ENCODE results near the gene PRPF6.

The PRPF6 gene

DNA sequence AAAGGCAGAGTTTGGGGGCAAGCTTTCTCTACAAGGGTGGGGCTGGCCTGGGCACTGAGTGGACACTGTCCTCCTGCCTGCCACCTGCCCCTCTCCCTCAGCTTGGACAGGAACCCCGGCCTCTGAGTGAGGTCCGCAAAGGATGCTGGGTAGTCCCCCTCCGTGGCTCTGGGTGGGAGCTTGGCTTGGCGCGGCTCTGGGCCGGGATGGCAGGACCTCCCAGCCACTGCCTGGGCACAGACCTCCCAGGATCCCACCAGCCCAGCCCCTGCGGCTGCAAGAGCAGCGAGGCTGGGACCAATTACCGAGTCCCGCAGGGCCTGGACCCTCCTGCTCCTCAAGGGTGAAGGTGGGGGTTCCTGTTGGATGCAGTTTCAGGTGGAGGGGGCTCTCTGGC lies 71.4 kb downstream of the PRPF6 start:
- H3K9ac ChIP-seq (ENCODE audit: low read depth, low read length): no peak overlapping the region
- H3K36me3 ChIP-seq (ENCODE audit: insufficient read depth, low read length): no peaks in the 10 kb centered on the region
- no peaks in the 10 kb centered on the region for H3K9me3 ChIP-seq (ENCODE audit: control insufficient read depth, insufficient read depth, low read length)
- peaks cover 16% of the 10 kb centered on the region; the same call in 1 of the 2 replicates for H3K4me1 ChIP-seq (ENCODE audit: insufficient read depth, low read length)

DNA sequence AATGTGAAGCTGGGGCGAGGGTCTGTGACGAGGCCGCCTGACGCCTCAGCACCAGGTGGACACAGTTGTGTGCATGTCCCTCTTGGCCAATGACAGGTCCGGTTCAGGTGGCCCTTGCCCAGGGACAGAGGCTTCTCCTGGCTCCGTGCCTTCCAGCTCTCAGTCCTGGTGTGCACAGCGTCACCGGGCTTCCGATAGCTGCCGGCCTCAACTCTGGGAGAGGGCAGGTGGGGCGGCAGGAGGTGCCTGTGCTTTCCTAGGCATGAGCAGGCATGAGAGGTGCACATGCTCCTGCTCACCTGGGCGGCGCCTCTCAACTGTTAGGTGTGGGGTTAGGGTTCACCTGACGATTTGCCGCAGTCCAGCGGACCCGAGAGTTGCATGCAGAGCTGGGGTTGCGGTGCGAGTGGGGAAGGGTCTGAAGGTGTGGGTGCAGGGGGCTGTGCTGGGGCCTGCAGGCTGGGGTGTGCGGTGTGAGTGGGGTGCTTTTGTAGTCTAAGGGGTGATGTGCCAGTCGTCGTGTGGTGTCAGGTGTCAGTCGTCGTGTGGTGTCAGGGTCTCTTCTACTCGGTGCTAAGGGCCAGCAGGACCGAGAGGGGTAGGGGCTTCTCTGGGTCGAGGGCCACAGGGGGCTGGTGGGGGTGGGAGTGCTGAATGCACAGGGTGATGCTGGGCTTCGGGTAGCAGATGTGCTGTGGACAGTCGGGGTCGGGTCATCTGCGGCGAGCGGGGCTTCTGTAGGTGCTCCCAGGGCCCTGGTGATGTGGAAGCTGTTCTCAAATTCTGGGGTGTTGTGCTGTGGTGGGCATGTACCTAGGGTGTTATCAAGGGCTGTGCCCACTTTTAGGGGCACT lies 72.3 kb downstream of the PRPF6 start:
- Histone ChIP-seq H3K36me3 (ENCODE audit: insufficient read depth, low read length) (no peaks in the 10 kb centered on the region), H3K9me3 (ENCODE audit: control insufficient read depth, insufficient read depth, low read length) (no peaks in the 10 kb centered on the region), H3K9ac (ENCODE audit: low read depth, low read length) (no peak overlapping the region), H3K4me1 (ENCODE audit: insufficient read depth, low read length) (peaks cover 19% of the 10 kb centered on the region; the same call in 1 of the 2 replicates)

DNA sequence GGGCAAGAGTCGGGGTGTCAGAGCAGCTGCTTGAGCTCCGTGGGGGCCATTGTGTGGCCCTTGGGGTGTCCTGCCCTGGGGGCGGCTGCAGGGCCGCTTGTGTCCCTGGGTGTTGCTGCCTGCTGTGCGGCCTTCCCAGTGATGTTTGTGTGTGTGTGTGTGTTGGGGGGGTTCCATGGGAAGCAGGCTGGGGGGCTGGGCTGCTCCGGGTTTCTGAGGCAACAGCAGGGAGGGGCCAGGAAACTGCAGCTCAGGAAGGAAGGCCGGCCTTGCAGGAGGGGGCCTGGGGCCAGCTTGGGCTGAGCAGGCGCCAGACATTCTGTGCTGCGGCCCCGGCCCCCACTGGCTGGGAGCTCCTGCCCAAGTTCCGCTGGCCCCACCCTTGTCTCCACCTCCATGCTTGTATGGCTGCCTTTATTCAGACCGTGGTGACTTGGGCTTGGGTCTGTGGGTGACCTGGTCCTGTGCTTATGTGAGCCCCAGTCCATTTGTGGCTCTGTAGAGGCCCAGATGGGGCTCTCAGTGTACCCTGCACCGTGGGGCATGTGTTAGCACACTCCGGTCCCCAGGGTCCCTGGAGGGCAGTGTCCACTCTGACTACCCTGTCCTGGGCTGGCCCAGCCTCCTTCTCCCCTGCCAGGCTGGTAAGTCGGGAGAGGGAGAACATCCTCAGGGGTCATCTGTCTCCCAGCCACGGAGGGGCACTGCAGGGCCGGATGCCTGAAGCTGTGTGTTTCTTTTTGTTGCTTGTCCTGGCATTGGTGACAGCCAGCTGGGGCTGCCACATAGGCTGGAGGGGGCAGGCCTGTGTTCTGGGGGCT lies 73.1 kb downstream of the PRPF6 start:
- H3K36me3 ChIP-seq (ENCODE audit: insufficient read depth, low read length): no peaks in the 10 kb centered on the region
- no peaks in the 10 kb centered on the region for H3K9me3 ChIP-seq (ENCODE audit: control insufficient read depth, insufficient read depth, low read length)
- H3K4me1 ChIP-seq (ENCODE audit: insufficient read depth, low read length): peaks cover 19% of the 10 kb centered on the region; the same call in 1 of the 2 replicates
- no peak overlapping the region for H3K9ac ChIP-seq (ENCODE audit: low read depth, low read length)

DNA sequence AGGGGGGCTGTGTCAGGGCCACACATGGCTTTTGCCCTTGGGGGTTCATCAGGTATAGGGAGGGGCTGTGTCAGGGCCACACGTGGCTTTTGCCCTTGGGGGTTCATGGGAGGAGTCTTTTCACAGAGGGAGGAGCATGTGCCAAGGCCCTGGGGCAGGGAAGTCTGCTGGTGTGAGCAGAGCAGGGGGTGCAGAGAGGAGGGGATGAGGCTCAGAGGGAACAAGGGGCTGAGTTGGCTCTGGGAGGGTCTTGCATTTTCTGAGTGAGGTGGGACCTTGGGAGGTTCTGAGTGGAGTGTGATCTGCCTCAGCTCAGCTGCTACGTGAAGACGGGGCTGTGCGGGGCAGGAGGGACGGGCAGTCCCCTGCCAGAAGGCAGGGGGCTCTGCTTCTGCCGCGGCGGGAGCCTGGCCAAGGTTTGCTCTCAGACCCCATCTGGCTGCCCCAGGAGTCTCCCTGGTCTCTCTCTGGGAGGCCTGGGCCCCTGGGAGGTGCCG lies 74.5 kb downstream of the PRPF6 start:
- Histone ChIP-seq H3K9me3 (ENCODE audit: control insufficient read depth, insufficient read depth, low read length) (no peaks in the 10 kb centered on the region), H3K36me3 (ENCODE audit: insufficient read depth, low read length) (no peaks in the 10 kb centered on the region), H3K4me1 (ENCODE audit: insufficient read depth, low read length) (peaks cover 15% of the 10 kb centered on the region; the same call in 1 of the 2 replicates), H3K9ac (ENCODE audit: low read depth, low read length) (no peak overlapping the region)

DNA sequence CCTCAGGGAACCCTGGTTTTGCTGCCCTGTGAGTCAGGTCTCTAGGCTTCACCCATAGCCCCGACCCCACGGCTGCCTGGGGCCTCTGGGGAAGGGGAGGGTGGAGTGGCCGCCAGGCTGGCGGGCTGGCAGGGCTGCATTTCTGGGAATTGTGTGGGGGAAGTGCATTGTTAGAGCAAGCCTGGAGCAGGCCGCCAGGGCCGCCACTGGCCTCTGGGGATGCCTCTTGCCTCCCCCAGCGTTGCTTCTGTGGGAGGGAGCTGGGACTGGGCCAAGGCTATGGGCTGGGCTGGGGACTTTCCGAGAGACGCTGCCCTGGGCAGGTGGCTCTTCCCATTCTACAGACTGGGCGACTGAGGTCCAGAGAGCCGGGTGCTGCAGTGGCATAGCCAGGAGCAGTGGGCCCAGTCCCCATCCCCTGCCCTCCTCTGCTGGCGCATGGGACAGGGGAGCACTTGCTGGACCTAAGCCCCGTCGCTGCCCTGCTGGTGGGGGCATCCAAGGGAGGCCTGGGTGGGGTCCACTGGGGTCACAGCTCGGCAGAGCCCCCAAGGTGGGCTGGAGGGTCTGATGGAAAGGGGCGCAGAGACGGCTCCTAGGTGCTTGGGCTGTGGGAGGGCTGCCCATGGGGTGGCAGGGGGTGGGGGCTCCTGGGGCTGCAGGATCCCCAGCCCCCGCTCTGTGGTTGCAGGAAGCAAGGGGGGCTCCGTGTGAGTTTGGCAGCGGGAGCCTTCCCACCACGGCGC lies 75.1 kb downstream of the PRPF6 start:
- Histone ChIP-seq H3K9ac (ENCODE audit: low read depth, low read length) (no peak overlapping the region), H3K36me3 (ENCODE audit: insufficient read depth, low read length) (no peaks in the 10 kb centered on the region), H3K4me1 (ENCODE audit: insufficient read depth, low read length) (peaks cover 15% of the 10 kb centered on the region; the same call in 1 of the 2 replicates), H3K9me3 (ENCODE audit: control insufficient read depth, insufficient read depth, low read length) (no peaks in the 10 kb centered on the region)

DNA sequence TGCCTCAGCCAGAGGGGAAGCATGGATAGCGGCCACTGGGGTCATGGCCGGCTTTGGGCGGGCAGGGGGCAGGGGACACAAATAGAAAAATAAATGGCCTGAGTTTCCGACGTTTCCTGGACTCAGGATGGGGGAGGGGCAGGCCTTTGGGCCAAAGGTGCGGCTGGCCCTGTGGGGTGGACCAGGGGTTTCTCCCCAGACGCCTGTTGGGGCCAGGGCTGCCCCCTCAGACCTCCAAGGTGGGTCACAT lies 75.6 kb downstream of the PRPF6 start:
- Histone ChIP-seq H3K36me3 (ENCODE audit: insufficient read depth, low read length) (no peaks in the 10 kb centered on the region), H3K9ac (ENCODE audit: low read depth, low read length) (no peak overlapping the region), H3K4me1 (ENCODE audit: insufficient read depth, low read length) (peaks cover 15% of the 10 kb centered on the region; the same call in 1 of the 2 replicates)

DNA sequence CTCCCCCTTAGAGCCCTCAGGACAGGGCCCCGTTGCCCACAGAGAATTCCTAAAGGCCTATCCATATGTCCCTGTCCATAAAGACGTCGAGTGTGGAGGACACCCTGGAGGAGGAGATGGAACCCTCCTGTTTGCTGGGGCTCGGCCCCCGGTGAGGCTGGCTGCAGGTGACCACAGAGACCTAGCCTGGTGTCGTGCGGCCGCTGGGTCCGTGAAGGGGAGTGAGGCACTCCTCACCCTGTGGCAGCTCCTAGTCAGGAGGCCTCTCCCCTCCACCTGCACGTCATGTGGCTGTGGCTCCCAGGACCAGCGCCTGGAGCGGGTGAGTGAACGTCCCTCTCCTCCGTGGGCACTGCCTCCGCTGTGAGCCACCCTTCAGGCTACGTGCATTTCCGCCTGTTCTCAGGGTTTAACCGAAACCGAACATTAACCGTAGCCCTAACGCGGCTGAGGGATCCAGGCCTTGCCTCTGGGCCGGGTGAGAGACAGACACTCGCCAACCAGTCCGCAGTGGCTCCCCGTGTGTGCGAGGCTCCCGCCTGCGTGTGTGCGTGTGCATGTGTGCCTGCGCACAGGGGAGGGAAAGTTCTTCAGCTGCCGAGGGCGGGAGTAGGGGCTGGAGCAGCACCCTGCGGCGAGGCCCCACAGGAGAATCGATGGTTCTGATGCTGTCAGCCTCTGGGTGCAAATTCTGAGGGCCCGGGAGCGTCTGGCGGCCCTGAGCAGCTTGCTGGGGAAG lies 76.1 kb downstream of the PRPF6 start:
- Histone ChIP-seq H3K9me3 (ENCODE audit: control insufficient read depth, insufficient read depth, low read length) (no peaks in the 10 kb centered on the region), H3K4me1 (ENCODE audit: insufficient read depth, low read length) (peaks cover 16% of the 10 kb centered on the region; the same call in 1 of the 2 replicates), H3K9ac (ENCODE audit: low read depth, low read length) (peak overlapping the region; percentile 1; the same call in 1 of the 2 replicates), H3K36me3 (ENCODE audit: insufficient read depth, low read length) (no peaks in the 10 kb centered on the region)

More for the DNA sequence above, 75.6 kb downstream of the PRPF6 start:
- no peaks in the 10 kb centered on the region for H3K9me3 ChIP-seq (ENCODE audit: control insufficient read depth, insufficient read depth, low read length)

DNA sequence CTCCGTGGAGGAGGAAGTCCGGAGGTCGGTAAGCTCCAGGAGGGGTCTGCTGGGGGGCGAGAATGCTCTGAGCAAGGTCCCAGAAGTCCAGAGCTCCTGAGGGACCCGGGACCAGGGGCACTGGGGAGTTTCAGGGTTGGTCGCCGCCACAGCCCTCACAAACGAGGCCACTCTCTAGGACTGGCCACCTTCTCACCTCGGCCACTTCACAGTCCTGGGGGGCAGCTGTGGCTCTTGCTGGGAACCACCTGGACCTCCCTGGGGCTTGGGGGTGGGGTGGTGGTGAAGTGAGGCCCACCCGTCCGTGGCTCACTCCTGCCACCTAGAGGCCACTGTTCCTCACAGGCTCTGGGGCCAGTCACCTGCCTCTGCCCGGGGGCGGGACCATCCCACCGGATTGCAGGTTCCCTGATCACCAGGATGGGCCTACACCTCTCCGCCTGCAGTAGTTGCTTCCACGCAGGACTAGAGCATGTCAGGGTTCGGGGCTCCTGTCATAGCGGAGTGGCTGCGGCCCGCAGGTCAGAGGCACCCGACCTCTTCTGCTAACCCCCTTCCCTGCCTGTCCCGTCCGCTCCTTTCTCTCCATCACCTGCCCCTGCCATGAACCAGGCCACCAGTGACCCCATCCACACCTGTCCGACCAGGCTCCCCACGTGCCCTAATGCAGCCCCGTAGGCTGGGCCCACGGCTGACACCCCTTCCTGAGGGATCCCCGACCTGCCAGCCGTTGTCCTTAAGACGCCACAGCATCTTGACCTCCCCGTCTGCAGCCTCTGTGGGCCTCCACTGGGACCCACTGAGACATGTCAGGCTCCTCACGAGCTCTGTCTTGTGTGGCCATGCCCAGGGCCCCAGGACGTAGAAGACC lies 76.9 kb downstream of the PRPF6 start:
- H3K36me3 ChIP-seq (ENCODE audit: insufficient read depth, low read length): no peaks in the 10 kb centered on the region
- H3K9me3 ChIP-seq (ENCODE audit: control insufficient read depth, insufficient read depth, low read length): no peaks in the 10 kb centered on the region
- peak overlapping the region; percentile 1; the same call in 1 of the 2 replicates for H3K9ac ChIP-seq (ENCODE audit: low read depth, low read length)
- peaks cover 20% of the 10 kb centered on the region; the same call in 1 of the 2 replicates for H3K4me1 ChIP-seq (ENCODE audit: insufficient read depth, low read length)

DNA sequence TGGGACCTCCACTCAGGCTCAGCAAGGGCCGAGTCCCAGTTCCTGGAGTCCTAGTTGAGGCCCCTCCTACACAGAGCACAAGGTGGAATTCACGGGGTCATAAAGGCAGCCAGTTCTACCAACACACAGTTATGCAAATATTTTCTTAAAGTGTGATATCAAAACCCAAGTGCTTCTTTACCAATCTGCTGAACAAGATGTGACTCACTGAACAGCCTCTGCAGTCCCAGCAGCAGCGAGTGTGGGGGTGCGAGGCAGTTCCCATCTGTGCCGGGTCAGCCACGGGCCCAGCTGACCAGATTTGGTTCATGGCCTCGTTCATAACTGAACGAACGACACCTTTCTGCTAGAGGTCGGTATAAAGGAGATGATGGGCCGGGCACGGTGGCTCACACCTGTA lies 77.6 kb downstream of the PRPF6 start:
- peaks cover 19% of the 10 kb centered on the region; the same call in 1 of the 2 replicates for H3K4me1 ChIP-seq (ENCODE audit: insufficient read depth, low read length)

DNA sequence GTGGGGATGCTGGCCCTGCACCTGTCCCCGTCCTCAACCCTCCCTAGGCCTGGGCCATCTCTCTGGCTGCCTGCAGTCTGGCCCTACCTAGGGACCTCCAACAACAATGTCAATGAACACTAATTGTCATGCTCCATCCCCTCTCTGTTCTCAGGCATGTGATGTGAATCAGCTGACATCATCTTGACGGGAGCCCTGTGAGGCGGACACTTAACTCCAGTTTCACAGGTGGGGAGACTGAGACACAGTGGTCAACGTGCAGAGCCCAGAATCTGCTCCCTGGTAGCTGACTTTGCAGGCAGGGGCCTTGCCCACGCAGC lies 81.3 kb downstream of the PRPF6 start:
- no peaks in the 10 kb centered on the region for H3K36me3 ChIP-seq (ENCODE audit: insufficient read depth, low read length)
- H3K9ac ChIP-seq (ENCODE audit: low read depth, low read length): peak overlapping the region; percentile 80; the same call in 1 of the 2 replicates
- peaks cover 29% of the 10 kb centered on the region for H3K4me1 ChIP-seq (ENCODE audit: insufficient read depth, low read length)
- no peaks in the 10 kb centered on the region for H3K9me3 ChIP-seq (ENCODE audit: control insufficient read depth, insufficient read depth, low read length)

More for the DNA sequence above, 77.6 kb downstream of the PRPF6 start:
- H3K36me3 ChIP-seq (ENCODE audit: insufficient read depth, low read length): no peaks in the 10 kb centered on the region
- no peak overlapping the region for H3K9ac ChIP-seq (ENCODE audit: low read depth, low read length)
- no peaks in the 10 kb centered on the region for H3K9me3 ChIP-seq (ENCODE audit: control insufficient read depth, insufficient read depth, low read length)

DNA sequence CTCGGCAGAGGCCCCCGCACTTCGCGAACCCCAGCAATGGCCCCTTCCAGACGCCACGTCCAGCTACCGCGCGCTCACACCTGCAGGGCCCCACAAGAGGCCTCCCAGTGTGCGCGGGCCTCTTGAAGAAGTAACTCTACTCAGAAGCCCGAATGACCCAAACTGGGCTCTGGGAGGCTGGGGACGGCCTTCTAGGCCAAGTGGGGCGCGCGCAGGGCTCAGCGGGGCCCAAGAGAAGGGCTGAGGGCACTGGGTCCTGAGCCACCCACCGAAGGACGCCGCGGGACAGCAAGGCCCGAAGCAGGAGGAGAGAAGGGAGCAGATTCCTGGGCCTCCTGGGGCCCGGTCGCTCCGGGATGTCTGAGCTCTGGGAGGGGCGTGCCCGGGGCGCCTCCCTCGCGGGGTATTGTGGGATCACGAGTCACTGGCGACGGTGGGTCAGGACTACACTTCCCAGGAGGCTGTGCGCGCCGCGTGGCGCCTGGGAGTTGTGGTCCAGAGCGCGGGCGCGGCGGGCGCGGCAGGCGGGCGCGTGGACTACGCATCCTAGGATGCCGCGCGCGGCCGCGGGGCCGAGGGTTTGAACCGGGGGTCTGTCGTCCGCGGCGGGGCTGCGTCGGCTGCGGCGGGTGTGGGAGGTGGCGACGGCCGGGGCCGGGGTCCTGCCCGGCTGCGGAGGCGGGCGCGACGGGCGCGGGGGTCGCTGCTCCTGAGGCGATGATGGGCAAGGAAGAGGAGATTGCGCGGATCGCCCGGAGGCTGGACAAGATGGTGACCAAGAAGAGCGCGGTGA lies 81.9 kb downstream of the PRPF6 start, which contains the start of gene TCEA2:
TCEA2 (plus strand) TSS at position 603 of the 793 bp plus-strand sequence; CDS start at position 718, 115 bp downstream.
- Histone ChIP-seq H3K9ac (ENCODE audit: low read depth, low read length) (peak within 1 kb of the TSS; percentile 80), H3K4me1 (ENCODE audit: insufficient read depth, low read length) (peaks cover 26% of the 10 kb centered on the region), H3K36me3 (ENCODE audit: insufficient read depth, low read length) (no peaks in the 10 kb centered on the region), H3K9me3 (ENCODE audit: control insufficient read depth, insufficient read depth, low read length) (no peaks in the 10 kb centered on the region)

DNA sequence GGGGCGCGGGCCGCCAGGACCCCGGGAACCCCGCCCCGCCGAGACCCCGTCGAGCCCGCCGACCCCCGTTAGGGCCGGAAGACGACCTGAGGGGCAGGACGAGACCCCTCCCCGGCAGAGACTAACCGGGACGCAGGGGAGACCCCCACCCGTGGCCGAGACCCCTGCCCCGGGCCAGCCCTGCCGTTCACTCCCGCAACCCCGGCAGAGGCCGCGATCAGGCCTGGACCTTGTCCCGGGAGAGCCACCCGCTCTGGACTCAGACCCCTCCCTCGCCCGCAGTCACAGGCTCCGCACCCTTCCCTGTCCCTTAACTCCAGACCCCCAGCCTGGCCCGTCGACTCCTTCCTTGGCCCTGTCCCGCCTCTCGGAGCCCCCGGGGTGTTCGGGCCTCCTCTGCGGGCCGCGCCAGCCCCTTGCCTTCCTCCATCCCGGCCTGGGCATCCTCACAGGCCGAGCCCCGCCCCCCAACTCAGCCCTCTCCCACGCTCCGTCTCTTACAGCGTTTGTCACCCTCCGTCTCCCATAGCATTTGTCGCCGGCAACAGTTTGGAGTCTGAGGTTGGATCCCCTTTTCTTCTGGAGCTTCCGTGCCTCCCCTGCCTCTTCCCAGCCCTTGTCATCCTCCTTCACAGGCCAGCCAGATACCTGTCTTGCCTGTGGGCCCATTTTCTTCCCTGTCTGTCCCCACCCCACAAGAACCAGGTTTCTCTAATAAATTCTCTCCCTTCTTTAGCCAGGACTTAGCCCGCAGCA lies 82.6 kb downstream of the PRPF6 start:
- Histone ChIP-seq H3K9ac (ENCODE audit: low read depth, low read length) (peak overlapping the region; percentile 80; the same call in 1 of the 2 replicates), H3K36me3 (ENCODE audit: insufficient read depth, low read length) (no peaks in the 10 kb centered on the region), H3K4me1 (ENCODE audit: insufficient read depth, low read length) (peaks cover 26% of the 10 kb centered on the region)

More for the DNA sequence above, 82.6 kb downstream of the PRPF6 start:
- no peaks in the 10 kb centered on the region for H3K9me3 ChIP-seq (ENCODE audit: control insufficient read depth, insufficient read depth, low read length)
